K562 (cell line): ENCODE measurements around the gene FGGY. TPM values are rescaled to one million over a fixed set of nuclear protein-coding genes. Genes with fewer than 3 reads are reported as not detected.
A peak's percentile ranks its signal among the peaks of the same experiment; 100 is the strongest.

Experiments used
- ATAC-seq: fragments of 200-7000 bp; cut with Tn5 transposase; 3 replicates; pipeline ENCODE4 v1.9.1; 2020; ENCODE audit warnings: moderate library complexity
- BruUV-seq: library from RNA; stranded (reverse); fragments of 400-500 nt; replicated peaks from 2 replicates; lab custom pipeline; 2021; lab: Mats Ljungman, UMichigan
- CTCF ChIA-PET: fragments of 300-600 bp; formaldehyde crosslinking; extraction: SDS; loops from one replicate; lab custom pipeline; 2021; ENCODE audit warnings: low intra/inter-chr PET ratio; lab: Yijun Ruan, JAX
- POLR2A ChIA-PET: fragments of 300-600, 350-650 bp; sonication (Branson Sonifier 250); formaldehyde crosslinking; extraction: SDS; loops from one replicate; lab custom pipeline; 2021; ENCODE audit warnings: antibody characterized with exemption, inconsistent platforms; lab: Yijun Ruan, JAX
- DNase-seq, 4 experiments: peaks; one replicate each; pipeline versions ENCODE4 v3.0.0 to v3.0.0-alpha.2; 2011 to 2018; ENCODE audit warnings: low spot score in 3 of 4, mixed read lengths in 3 of 4; ENCODE audit errors: extremely low read depth in 1 of 4
- FAIRE-seq: peaks from 2 replicates; lab custom pipeline; 2011; peaks lifted over from hg19 to GRCh38; lab: Jason Lieb, UNC
- H2AFZ ChIP-seq: 2 replicates; pipeline ENCODE4 v1.6.0; 2011; ENCODE audit warnings: low read depth, low read length, control low read depth, inconsistent platforms
- H3K27ac ChIP-seq: fragments of 200-600 bp; 3 replicates; pipeline ENCODE4 v1.8.0; 2011; ENCODE audit warnings: low read depth, mild to moderate bottlenecking, control low read depth, inconsistent platforms, low read length, moderate library complexity, mixed read lengths; ENCODE audit errors: extremely low read depth
- H3K27me3 ChIP-seq, 2 experiments: fragments of 300-600 bp in 1 of 2; 2 replicates in 1 of 2; 3 replicates in 1 of 2; pipeline versions ENCODE4 v1.6.0 to v1.8.0; 2011; ENCODE audit warnings: inconsistent platforms in 2 of 2, low read length in 2 of 2, mild to moderate bottlenecking in 1 of 2, mixed read lengths in 1 of 2, moderate library complexity in 1 of 2; ENCODE audit not compliant: control insufficient read depth in 2 of 2, insufficient read depth in 2 of 2
- H3K36me3 ChIP-seq: fragments of 300-600 bp; 3 replicates; pipeline ENCODE4 v1.8.0; 2011; ENCODE audit warnings: mild to moderate bottlenecking, low read length, inconsistent platforms; ENCODE audit not compliant: control insufficient read depth, insufficient read depth
- H3K4me1 ChIP-seq, 2 experiments: fragments of 200-600 bp in 1 of 2; replicated peaks in 1 of 2; 2 replicates in 1 of 2; 3 replicates in 1 of 2; pipeline versions ENCODE4 v1.5.1 to v1.8.0; 2011; ENCODE audit warnings: inconsistent platforms in 2 of 2, low read length in 2 of 2, mild to moderate bottlenecking in 1 of 2, mixed read lengths in 1 of 2, moderate library complexity in 1 of 2; ENCODE audit not compliant: control insufficient read depth in 2 of 2, insufficient read depth in 2 of 2
- H3K4me2 ChIP-seq: 2 replicates; pipeline ENCODE4 v1.6.1; 2011; ENCODE audit warnings: low read length, control low read depth, inconsistent platforms, mixed read lengths; ENCODE audit not compliant: insufficient read depth
- H3K4me3 ChIP-seq: fragments of 200-600 bp; sonication (generic), shearing (Covaris generic); 2 replicates; pipeline ENCODE4 v1.5.1; 2016; ENCODE audit warnings: control low read depth, inconsistent platforms
- H3K79me2 ChIP-seq: fragments of 200-600 bp; 3 replicates; pipeline ENCODE4 v1.8.0; 2011; ENCODE audit warnings: low read length, inconsistent platforms; ENCODE audit not compliant: control insufficient read depth, insufficient read depth
- H3K9ac ChIP-seq, 2 experiments: 2 replicates each; pipeline versions ENCODE4 v1.6.0 to v1.6.1; 2011; ENCODE audit warnings: low read depth in 2 of 2, low read length in 2 of 2, control low read depth in 1 of 2, inconsistent platforms in 1 of 2, mild to moderate bottlenecking in 1 of 2, mixed read lengths in 1 of 2; ENCODE audit not compliant: insufficient read depth in 1 of 2
- H3K9me1 ChIP-seq: one replicate; pipeline ENCODE4 v1.6.0; 2011; ENCODE audit warnings: inconsistent platforms, mild to moderate bottlenecking, low read length, moderate library complexity; ENCODE audit not compliant: control insufficient read depth, insufficient read depth
- H3K9me3 ChIP-seq: replicated peaks from 2 replicates; pipeline ENCODE4 v1.5.1; 2011; ENCODE audit warnings: low read depth, low read length, inconsistent platforms; ENCODE audit not compliant: control insufficient read depth, insufficient read depth
- H4K20me1 ChIP-seq: replicated peaks from 2 replicates; pipeline ENCODE4 v1.6.1; 2011; ENCODE audit warnings: low read length, inconsistent platforms, mixed read lengths; ENCODE audit not compliant: control insufficient read depth, insufficient read depth
- BCL6 ChIP-seq: fragments of 250-450 bp; sonication (Bioruptor Pico); IDR thresholded peaks from 2 replicates; pipeline ENCODE4 v1.4.0; 2020
- CBFB ChIP-seq: sonication (generic); formaldehyde crosslinking; IDR thresholded peaks from 2 replicates; pipeline ENCODE4 v1.4.0; 2020; ENCODE audit warnings: mild to moderate bottlenecking, missing genetic modification reagents
- MEIS2 ChIP-seq: fragments of 450-650 bp; IDR thresholded peaks from 2 replicates; pipeline ENCODE4 v1.6.1; 2014; ENCODE audit warnings: mild to moderate bottlenecking; ENCODE audit not compliant: partially characterized antibody
- MXI1 ChIP-seq: IDR thresholded peaks from 2 replicates; pipeline ENCODE4 v1.6.1; 2011; ENCODE audit warnings: low read depth, mild to moderate bottlenecking, improper control_type of control experiment, low read length
- NCOA4 ChIP-seq: fragments of 450-650 bp; IDR thresholded peaks from 2 replicates; pipeline ENCODE4 v1.6.1; 2018; ENCODE audit warnings: mild to moderate bottlenecking; ENCODE audit not compliant: partially characterized antibody
- NFIC ChIP-seq: fragments of 450-650 bp; IDR thresholded peaks from 2 replicates; pipeline ENCODE4 v1.6.1; 2017; ENCODE audit warnings: mild to moderate bottlenecking, inconsistent platforms
- PBX2 ChIP-seq, 2 experiments: IDR thresholded peaks in 1 of 2; conservative IDR thresholded peaks in 1 of 2; 2 replicates each; pipeline ENCODE4 v1.6.1; 2016; ENCODE audit warnings: low read depth in 2 of 2, mild to moderate bottlenecking in 1 of 2, missing compliant biosample characterization in 1 of 2, missing genetic modification characterization in 1 of 2, moderate library complexity in 1 of 2
- SFPQ ChIP-seq: fragments of 200-400 bp; formaldehyde crosslinking; IDR thresholded peaks from 2 replicates; pipeline ENCODE4 v1.6.1; 2017; ENCODE audit warnings: mild to moderate bottlenecking, low read depth, low read length, moderate library complexity
- WGBS: fragments of 100-300 bp; shearing (Covaris generic); methylation state at CpG from one replicate; pipeline ENCODE4 v1.1.6; 2016; ENCODE audit warnings: low coverage, mixed read lengths; ENCODE audit not compliant: insufficient coverage; ENCODE audit errors: missing lambda C conversion rate; 5-methylcytosine and 5-hydroxymethylcytosine counted together
- in situ Hi-C: fragments of 300-500 bp; cut with MboI; formaldehyde crosslinking; loops from 4 replicates; pipeline ENCODE4 v1.15.0; 2018; ENCODE audit warnings: inconsistent platforms, mixed read lengths
- intact Hi-C: fragments of 100-400 bp; cut with micrococcal nuclease; formaldehyde crosslinking; loops from 2 replicates; pipeline ENCODE4 v1.14.2; 2022
- polyA plus RNA-seq, 8 experiments: library from polyadenylated mRNA; depleted of rRNA in 4 of 8; stranded (reverse) in 5 of 8; unstranded in 3 of 8; fragments of >200 nt; fragmentation: Nextera tagmentation in 2 of 8; fragmentation: Illumina TruSeq in 1 of 8; extraction: Ambion mirVana in 2 of 8; extraction: Trizol in 1 of 8; gene quantifications; 2 replicates each; pipeline versions ENCODE4 v1.2.1 to v1.2.3, GENCODE V29; 2011 to 2014; ENCODE audit warnings: inconsistent platforms in 1 of 8, missing spikeins in 1 of 8
- total RNA-seq, 7 experiments: library from RNA; depleted of rRNA in 6 of 7; stranded (reverse); fragments of >200 nt in 6 of 7; fragmentation: Illumina TruSeq in 2 of 7; extraction: Trizol in 2 of 7; gene quantifications; 2 replicates each; pipeline versions ENCODE4 v1.2.1 to v1.2.3, GENCODE V29; 2011 to 2021; ENCODE audit warnings: low replicate concordance in 1 of 7

The FGGY gene
- total and polyA plus RNA-seq, 9 of the 15 experiments (the other 6 are each of a cell fraction or from before 2014, with no cell fraction given): 9.7 to 19.2 (median 12.6) TPM

- FAIRE-seq (no peak), ATAC-seq (no peak), DNase-seq (no peak)
- in situ Hi-C loops (no loop called here), intact Hi-C loops (no loop called here)
- Histone ChIP-seq H3K9ac (no peak overlapping the region), H3K27ac (no peak overlapping the region), H3K4me1 (no peaks in the 10 kb centered on the region; a peak in 1 of 5 replicates), H3K4me3 (no peak overlapping the region), H3K9me3 (no peaks in the 10 kb centered on the region), H4K20me1 (no peaks in the 10 kb centered on the region), H3K4me2 (no peak overlapping the region), H3K36me3 (no peaks in the 10 kb centered on the region), H3K27me3 (peaks cover 0 to 4% of the 10 kb centered on the region in 2 experiments; a peak in 1 of 5 replicates), H2AFZ (no peak overlapping the region), H3K9me1 (no peaks in the 10 kb centered on the region), H3K79me2 (no peaks in the 10 kb centered on the region)
- TF ChIP-seq NFIC: peak; percentile 69
- TF ChIP-seq MXI1: no peak
- no peak for TF ChIP-seq BCL6 (CRISPR knock-in tag)
- POLR2A ChIA-PET: interaction anchor here (0.6 kb wide), 1 partner anchor 543 kb away, joined by 3 read pairs; no protein-coding TSS in a partner anchor
- CTCF ChIA-PET: no interaction called here
- 3% methylated on average over 4 of the region's 4 CpGs for WGBS
- no TSS peak for BruUV-seq
These were observed 31.3 kb upstream of the FGGY start for GRCh38 chr1:59265622-59266021.

- Histone ChIP-seq H3K27me3 (peaks cover 0 to 4% of the 10 kb centered on the region in 2 experiments; a peak in 1 of 5 replicates), H3K79me2 (no peaks in the 10 kb centered on the region), H2AFZ (no peak overlapping the region), H3K9ac (no peak overlapping the region), H3K4me3 (no peak overlapping the region)
- DNase-seq (no peak), FAIRE-seq (no peak)
- WGBS: 12% methylated on average over 4 of the region's 4 CpGs
- intact Hi-C loops: no loop called here
- TF ChIP-seq NCOA4: no peak
- no peak for TF ChIP-seq SFPQ
- TF ChIP-seq CBFB (CRISPR knock-in tag): no peak
- TF ChIP-seq PBX2 (CRISPR knock-in tag; IDR thresholded peaks at IDR 0.05; ENCODE audit: low read depth): no peak
- peak; percentile 92 for TF ChIP-seq PBX2 (tag; conservative IDR thresholded peaks at IDR 0.05; ENCODE audit: low read depth)
- TF ChIP-seq MEIS2: peak; percentile 82
- TF ChIP-seq, all 486 proteins: peak for 2
- Histone ChIP-seq H4K20me1 (no peaks in the 10 kb centered on the region), H3K27ac (no peak overlapping the region), H3K9me1 (no peaks in the 10 kb centered on the region), H3K36me3 (no peaks in the 10 kb centered on the region), H3K9me3 (no peaks in the 10 kb centered on the region), H3K4me2 (no peak overlapping the region), H3K4me1 (no peaks in the 10 kb centered on the region; a peak in 1 of 5 replicates)
- ATAC-seq: no peak
- in situ Hi-C loops: no loop called here
- POLR2A ChIA-PET: no interaction called here
- CTCF ChIA-PET: no interaction called here
- BruUV-seq: no TSS peak
These were observed 30.5 kb upstream of the FGGY start for GRCh38 chr1:59266180-59266926.
